Suprapubic skin (tissue), 4 donors: Measurements from ENCODE around the gene ZFHX3. TPM values are rescaled to one million over a fixed set of nuclear protein-coding genes. Genes with fewer than 3 reads are reported as not detected.

ENCODE experiments used
- DNase-seq, 2 donors: peaks; one replicate each; pipeline ENCODE4 v3.0.0-alpha.2; 2019; ENCODE audit warnings: low spot score in 2 of 2
- H3K27ac ChIP-seq: fragments of 200-600 bp; sonication (generic); one replicate; pipeline ENCODE4 v1.5.1; 2019
- H3K27me3 ChIP-seq: fragments of 200-600 bp; sonication (generic); one replicate; pipeline ENCODE4 v1.5.1; 2019
- H3K36me3 ChIP-seq: fragments of 200-600 bp; sonication (generic); one replicate; pipeline ENCODE4 v1.5.1; 2019
- H3K4me1 ChIP-seq: fragments of 200-600 bp; sonication (generic); one replicate; pipeline ENCODE4 v1.5.1; 2019
- H3K4me3 ChIP-seq: fragments of 200-600 bp; sonication (generic); one replicate; pipeline ENCODE4 v1.5.1; 2019; ENCODE audit warnings: mild to moderate bottlenecking
- H3K9me3 ChIP-seq: fragments of 200-600 bp; sonication (generic); one replicate; pipeline ENCODE4 v1.5.1; 2019
- EP300 ChIP-seq: sonication (generic); formaldehyde crosslinking; IDR thresholded peaks from one replicate; pipeline ENCODE4 v1.6.1; 2017; ENCODE audit warnings: antibody characterized with exemption
- POLR2A ChIP-seq, 2 donors: fragments of 450-650 bp; IDR thresholded peaks; one replicate each; pipeline ENCODE4 v1.6.1; 2017; ENCODE audit warnings: antibody characterized with exemption in 2 of 2, mild to moderate bottlenecking in 2 of 2, moderate library complexity in 2 of 2
- POLR2AphosphoS5 ChIP-seq, 3 donors: sonication (generic); formaldehyde crosslinking; IDR thresholded peaks; one replicate each; pipeline ENCODE4 v1.6.1; 2017; ENCODE audit warnings: antibody characterized with exemption in 3 of 3
- WGBS: methylation state at CpG from one replicate; pipeline ENCODE4 v1.1.5; 2018; 5-methylcytosine and 5-hydroxymethylcytosine counted together
- total RNA-seq, 4 donors: library from RNA; depleted of rRNA; stranded (reverse); fragments of >200 nt; gene quantifications; one replicate each; pipeline ENCODE4 v1.1.0, GENCODE V29; 2016
- TF ChIP-seq, protein P1 (sequence below), 2 donors: fragments of 200-600 bp in 1 of 2; fragments of 450-650 bp in 1 of 2; sonication (generic) in 1 of 2; IDR thresholded peaks; one replicate each; pipeline ENCODE4 v1.5.1; 2016 to 2019; ENCODE audit warnings: antibody characterized with exemption in 2 of 2, mild to moderate bottlenecking in 1 of 2, moderate library complexity in 1 of 2

The ZFHX3 gene
- total RNA-seq, 4 donors from 2014 or later = 10.4 to 16.1 (median 12.8) TPM

DNA sequence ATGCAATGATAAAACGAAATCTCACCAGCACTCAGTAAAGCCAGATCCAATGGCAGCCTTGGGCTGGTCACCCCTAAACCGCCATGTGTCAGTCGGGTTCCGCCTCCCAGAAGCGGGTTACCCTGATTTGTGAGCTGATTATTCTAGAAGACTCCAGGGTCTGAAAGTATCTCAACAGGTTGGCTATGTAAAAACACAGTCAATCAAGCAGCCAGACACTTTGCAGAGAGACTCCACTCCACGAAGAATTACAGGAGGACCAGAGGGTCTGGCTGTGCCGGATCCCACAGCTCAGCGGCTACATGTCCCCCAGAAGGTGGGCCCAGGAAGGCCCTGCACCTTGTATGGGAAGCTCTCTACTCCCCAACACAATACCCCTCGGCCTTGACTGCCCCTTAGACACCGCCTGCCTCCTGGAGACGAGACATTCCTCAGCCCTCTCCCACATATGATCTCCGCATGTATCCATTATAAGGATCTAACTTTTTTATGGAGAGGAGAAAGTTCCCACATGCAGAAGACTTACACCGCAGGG lies 23.3 kb downstream of the ZFHX3 start:
- Histone ChIP-seq H3K4me3 (no peak overlapping the region), H3K36me3 (no peaks in the 10 kb centered on the region), H3K9me3 (no peaks in the 10 kb centered on the region), H3K27me3 (no peaks in the 10 kb centered on the region), H3K4me1 (peaks cover 29% of the 10 kb centered on the region), H3K27ac (no peak overlapping the region)
- TF ChIP-seq, protein P1, sequence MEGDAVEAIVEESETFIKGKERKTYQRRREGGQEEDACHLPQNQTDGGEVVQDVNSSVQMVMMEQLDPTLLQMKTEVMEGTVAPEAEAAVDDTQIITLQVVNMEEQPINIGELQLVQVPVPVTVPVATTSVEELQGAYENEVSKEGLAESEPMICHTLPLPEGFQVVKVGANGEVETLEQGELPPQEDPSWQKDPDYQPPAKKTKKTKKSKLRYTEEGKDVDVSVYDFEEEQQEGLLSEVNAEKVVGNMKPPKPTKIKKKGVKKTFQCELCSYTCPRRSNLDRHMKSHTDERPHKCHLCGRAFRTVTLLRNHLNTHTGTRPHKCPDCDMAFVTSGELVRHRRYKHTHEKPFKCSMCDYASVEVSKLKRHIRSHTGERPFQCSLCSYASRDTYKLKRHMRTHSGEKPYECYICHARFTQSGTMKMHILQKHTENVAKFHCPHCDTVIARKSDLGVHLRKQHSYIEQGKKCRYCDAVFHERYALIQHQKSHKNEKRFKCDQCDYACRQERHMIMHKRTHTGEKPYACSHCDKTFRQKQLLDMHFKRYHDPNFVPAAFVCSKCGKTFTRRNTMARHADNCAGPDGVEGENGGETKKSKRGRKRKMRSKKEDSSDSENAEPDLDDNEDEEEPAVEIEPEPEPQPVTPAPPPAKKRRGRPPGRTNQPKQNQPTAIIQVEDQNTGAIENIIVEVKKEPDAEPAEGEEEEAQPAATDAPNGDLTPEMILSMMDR (IDR thresholded peaks at IDR 0.05) = no peak
- TF ChIP-seq POLR2AphosphoS5 (IDR thresholded peaks at IDR 0.05) = no peak
- WGBS = 94% methylated on average over 12 of the region's 13 CpGs
- no peak for DNase-seq

DNA sequence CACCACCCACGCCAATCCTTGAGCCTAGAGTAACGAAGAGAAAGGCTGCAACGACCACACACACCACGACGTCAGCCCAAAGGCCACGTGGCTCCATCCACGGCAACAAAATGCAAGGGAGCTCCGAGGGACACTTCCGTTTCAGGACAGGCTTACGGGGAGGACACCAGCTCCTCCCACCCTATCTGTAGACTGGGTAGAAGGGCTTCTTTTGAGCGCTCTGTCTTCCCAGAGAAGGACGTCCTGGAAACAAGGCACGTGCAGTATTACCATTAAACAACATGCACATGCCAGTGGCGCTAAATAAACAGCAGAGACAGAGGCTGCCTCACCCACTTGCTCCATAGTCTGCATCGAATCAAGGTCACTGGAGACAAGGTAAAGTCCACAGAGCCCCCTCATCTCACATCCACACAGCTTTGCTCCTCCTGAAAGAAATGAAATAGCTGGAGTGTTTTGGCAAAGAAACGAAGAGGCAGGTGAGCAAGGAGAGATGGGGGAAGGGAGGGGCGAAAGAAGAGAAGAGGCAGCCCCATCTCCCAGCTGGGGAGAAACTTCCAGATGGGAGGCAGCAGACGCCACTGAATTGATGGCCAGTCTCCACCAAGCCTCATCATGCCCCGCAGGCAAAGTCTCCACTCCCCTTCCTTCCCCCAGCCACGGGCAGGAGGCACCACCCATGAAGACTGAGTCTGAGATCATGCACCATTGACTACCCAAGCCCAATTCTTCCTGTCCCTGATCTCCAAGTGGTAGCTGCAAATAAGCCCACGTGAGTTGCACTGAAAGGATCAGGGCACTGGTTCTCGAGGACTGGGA lies 24.0 kb downstream of the ZFHX3 start:
- WGBS = 90% methylated on average over 21 of the region's 22 CpGs
- Histone ChIP-seq H3K27me3 (no peaks in the 10 kb centered on the region), H3K4me1 (peaks cover 32% of the 10 kb centered on the region), H3K27ac (no peak overlapping the region), H3K4me3 (no peak overlapping the region), H3K9me3 (no peaks in the 10 kb centered on the region), H3K36me3 (no peaks in the 10 kb centered on the region)
- TF ChIP-seq EP300 (no peak), POLR2A (IDR thresholded peaks at IDR 0.05) (no peak), POLR2AphosphoS5 (IDR thresholded peaks at IDR 0.05) (no peak)
- TF ChIP-seq, protein P1 (IDR thresholded peaks at IDR 0.05) = no peak
- DNase-seq = no peak

DNA sequence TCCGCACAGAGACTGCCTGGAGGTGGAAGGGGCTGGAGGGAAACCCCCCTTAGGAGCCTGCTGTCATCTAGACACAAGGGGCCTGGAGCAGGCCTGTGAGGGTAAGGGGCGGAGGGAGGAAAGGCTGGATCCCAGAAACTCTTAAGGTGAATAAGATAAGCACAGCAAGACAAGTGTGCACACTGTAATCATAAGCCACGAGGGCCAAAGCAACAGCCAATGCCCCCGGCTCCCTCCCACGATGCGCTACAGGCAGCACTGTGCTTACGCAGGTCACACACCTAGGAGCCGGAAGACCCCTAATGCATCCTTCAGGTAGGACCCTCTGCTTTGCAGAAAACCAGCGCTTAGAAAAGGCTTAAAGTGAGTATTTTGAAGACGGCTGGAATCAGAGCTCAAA lies 24.6 kb downstream of the ZFHX3 start:
- no peak for DNase-seq
- no peak overlapping the region for H3K27ac ChIP-seq
- WGBS = 94% methylated on average over 10 of the region's 10 CpGs
- H3K27me3 ChIP-seq = no peaks in the 10 kb centered on the region
- H3K4me3 ChIP-seq = no peak overlapping the region
- H3K9me3 ChIP-seq = no peaks in the 10 kb centered on the region
- TF ChIP-seq POLR2AphosphoS5 (IDR thresholded peaks at IDR 0.05) = no peak
- H3K4me1 ChIP-seq = peaks cover 27% of the 10 kb centered on the region
- no peaks in the 10 kb centered on the region for H3K36me3 ChIP-seq

DNA sequence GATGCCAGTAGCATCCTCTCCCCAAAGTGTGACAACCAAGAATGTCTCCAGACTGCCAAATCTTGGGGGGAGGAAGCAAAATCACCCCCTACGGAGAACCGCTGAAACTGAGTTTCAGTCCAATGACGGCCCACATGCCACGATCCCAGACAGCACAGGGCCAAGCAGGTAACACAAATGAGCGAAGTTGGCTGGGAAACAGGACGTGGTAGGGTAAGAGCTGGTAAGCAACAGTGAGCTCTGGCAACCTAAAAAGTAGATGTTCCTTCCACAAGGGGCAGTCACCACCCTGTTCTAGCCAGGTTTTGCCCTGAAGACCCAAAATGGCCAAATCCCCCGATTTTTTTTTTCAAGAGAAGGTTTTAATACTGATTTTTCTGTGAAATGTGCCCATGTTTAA lies 25.4 kb downstream of the ZFHX3 start:
- no peak for DNase-seq
- H3K36me3 ChIP-seq = no peaks in the 10 kb centered on the region
- peaks cover 23% of the 10 kb centered on the region for H3K4me1 ChIP-seq
- no peak overlapping the region for H3K4me3 ChIP-seq
- WGBS = 95% methylated on average over 7 of the region's 7 CpGs
- H3K27me3 ChIP-seq = no peaks in the 10 kb centered on the region
- no peak overlapping the region for H3K27ac ChIP-seq
- H3K9me3 ChIP-seq = no peaks in the 10 kb centered on the region
- TF ChIP-seq POLR2AphosphoS5 (IDR thresholded peaks at IDR 0.05) = no peak
- TF ChIP-seq, protein P1 (IDR thresholded peaks at IDR 0.05) = no peak
- TF ChIP-seq POLR2A (IDR thresholded peaks at IDR 0.05) = no peak
- no peak for TF ChIP-seq EP300

DNA sequence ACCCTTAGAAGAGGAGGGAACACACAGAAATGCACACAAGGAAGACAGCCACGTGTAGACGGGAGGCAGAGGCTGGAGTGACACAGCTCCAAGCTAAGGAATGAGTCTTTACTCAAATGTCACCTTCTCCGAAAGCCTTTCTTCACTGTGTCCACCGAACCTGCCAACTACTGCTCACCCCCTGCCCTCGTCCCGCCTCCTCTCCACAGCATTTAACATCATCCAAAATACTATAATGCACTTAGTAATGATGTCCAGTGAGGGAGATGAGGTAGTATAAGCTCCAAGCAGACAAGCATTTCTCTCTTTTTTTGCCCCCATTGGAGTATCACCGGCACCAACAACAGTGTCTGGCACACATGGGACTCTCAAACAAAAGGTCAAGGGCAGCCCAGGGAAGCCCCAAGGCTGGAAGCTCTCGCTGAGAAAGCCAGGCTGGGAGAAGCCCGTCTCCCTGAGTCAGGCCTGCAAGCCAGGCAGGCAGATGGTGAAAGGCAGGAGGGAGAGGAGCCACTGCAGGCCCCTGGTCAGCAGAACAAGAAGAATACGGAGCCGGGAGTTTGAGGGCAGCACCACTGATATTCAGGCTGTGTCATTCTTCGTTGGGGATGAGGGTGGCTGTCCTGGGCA lies 25.9 kb downstream of the ZFHX3 start:
- H3K27me3 ChIP-seq = peaks cover 4% of the 10 kb centered on the region
- no peak for TF ChIP-seq POLR2AphosphoS5 (IDR thresholded peaks at IDR 0.05)
- no peak for TF ChIP-seq EP300
- TF ChIP-seq POLR2A (IDR thresholded peaks at IDR 0.05) = no peak
- TF ChIP-seq, protein P1 (IDR thresholded peaks at IDR 0.05) = no peak
- no peak overlapping the region for H3K27ac ChIP-seq
- 82% methylated on average over 12 of the region's 12 CpGs for WGBS
- H3K9me3 ChIP-seq = no peaks in the 10 kb centered on the region
- H3K4me1 ChIP-seq = peaks cover 27% of the 10 kb centered on the region
- H3K4me3 ChIP-seq = no peak overlapping the region
- DNase-seq = no peak
- no peaks in the 10 kb centered on the region for H3K36me3 ChIP-seq
